GM19035 (cell line): ENCODE measurements around the gene HIF3A.
"Not testable (repeated sequence)": the region's sequence is repeated elsewhere in the genome, so short reads cannot be mapped to it uniquely, and the experiment has no call there.

Source experiments
- ATAC-seq: cut with Tn5 transposase; IDR thresholded peaks from one replicate; pipeline ENCODE4 v1.9.1; 2021; ENCODE audit not compliant: unreplicated experiment

The HIF3A gene

DNA sequence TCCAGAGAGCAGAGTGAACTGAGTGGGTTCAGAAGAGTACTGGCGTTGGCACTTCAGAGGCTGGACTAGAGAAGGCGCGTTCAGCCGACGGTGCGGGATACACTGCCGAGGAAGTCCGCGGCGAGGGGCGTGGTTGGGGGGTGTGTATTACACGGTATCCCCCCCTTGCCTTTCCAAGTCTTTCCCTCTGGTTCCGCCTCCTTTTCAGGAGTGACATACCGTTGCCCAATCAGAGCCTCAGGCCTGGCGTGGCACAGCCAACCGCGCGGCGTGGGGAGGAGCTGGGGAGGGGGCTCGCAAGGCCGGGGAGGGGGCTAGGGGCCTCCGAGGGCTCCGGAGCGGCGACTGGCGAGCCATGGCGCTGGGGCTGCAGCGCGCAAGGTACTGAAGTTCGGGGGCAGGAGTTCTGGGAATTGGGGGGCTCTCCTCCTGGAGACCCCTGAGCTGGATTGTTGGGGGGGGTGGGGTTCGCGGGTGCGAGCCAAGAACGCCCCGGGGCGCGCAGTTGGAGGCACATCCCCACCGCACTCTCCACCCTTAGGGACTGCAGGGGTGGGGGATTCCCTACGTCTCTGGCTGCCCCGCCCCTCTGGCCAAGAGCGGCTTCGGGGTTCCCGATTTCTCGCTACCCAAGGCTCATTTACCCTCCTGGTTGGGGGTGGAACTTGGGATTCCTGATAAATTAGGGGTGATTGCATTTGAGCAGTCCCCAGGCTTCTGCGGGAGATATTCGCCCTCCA is at the start of gene HIF3A:
HIF3A (plus strand) TSS at position 321 of the 740 bp plus-strand sequence; CDS start at position 356, 35 bp downstream.
- no peak for ATAC-seq

DNA sequence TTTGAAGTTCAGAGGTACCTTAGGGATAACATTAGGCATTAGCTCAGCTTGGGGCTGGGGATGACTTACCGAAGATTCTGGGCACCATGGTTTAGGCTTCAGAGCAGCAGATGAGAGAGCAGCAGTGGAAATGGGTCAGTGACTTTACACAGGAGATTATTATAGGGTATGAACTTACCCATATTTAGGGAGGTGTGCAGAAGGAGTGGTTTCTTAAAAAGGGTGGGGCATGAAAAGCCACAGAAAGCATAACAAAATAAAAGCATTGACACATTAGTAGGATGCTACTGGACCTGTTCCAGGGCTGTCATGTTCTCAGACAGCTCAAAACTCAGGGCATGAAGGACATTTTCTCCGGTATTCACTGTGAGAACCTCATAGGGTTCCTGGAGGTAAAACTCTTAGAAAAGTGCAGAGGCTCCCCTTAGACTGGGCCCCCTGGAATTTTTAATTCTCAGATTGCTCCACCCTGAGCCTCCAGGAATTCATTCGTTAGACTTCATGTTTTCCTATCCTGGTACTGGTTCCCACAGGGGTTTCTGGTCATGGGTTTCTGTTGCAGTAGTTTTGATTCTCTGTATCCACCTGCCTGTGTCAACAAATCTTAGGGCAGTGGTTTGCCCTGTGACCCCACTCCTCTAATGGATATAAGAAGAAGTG is 46.6 kb upstream of the HIF3A start:
- no peak for ATAC-seq

DNA sequence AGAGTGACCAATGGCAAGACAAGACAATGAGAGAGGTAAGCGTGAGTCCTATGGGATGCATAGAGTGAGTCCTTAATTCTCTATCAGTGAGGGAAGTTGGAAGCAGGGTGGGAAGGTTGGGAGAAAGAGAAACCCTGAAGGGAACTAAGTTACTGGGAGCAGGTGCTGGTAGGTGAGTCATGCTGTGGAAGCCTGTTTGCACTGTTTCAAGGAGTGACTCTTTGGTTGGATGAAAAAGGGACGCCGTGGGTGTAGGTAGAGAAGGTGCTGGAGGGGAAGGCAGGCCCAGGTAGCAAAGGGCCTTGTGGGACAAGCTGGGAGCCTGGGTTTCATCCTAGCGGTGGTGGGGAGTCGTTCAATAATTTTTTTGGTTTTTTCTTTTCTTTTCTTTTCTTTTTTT is 45.4 kb upstream of the HIF3A start:
- no peak for ATAC-seq

DNA sequence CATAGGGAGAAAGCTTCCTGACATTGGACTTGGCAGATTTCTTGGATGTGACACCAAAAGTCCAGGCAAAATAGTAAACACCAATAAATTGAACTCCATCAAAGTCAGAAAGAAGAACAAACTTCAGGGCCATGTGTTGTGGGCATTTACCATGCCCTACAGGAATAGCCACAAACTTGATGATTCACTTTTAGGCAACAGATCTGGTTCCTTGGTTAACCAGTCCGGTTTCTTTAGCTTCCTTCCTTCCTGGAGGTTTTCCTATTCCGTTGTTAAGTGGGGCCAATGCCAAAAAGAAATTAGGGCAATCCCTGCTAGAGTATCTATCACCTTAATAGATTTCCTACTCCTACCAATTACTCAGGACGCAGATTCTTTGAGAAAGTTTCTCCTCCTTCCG is 42.1 kb upstream of the HIF3A start:
- ATAC-seq = no peak

DNA sequence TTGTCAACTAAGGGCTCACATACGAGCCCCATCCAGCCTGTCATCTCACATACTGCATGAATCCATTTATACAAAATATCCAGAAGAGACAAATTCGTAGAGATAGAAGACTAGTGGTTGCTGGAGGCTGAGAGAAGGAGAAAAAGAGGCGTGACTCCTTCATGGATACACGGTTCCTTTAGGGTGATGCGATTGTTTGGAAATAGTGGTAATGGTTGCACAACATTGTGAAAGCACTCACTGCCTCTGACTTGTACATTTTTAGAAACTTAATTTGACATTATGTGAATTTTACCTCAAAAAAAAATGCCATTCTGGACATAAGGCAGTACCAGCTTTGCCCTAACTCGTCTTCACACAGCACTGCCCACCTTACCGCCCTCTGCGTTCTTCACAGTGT is 40.0 kb upstream of the HIF3A start:
- ATAC-seq = no peak

DNA sequence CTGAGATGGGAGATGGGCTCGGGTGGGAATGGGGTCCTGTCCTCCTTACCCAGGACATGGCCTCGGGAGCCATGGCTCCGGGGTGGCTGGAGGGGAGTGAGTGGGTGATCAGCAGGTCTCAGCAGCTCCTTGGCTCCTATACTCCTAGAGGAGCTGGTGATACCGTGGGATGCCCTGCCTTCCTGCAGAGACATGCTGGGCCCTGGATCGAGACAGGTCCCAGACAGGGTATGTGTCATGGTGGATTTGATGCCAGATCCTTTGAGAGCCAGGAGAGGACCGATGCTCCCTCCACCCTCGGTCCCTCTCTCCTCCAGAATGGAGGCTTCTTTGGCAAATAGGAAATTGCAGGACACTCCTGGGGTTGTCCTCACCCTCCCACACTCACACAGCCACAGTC is 35.3 kb upstream of the HIF3A start:
- ATAC-seq = not testable (repeated sequence)

DNA sequence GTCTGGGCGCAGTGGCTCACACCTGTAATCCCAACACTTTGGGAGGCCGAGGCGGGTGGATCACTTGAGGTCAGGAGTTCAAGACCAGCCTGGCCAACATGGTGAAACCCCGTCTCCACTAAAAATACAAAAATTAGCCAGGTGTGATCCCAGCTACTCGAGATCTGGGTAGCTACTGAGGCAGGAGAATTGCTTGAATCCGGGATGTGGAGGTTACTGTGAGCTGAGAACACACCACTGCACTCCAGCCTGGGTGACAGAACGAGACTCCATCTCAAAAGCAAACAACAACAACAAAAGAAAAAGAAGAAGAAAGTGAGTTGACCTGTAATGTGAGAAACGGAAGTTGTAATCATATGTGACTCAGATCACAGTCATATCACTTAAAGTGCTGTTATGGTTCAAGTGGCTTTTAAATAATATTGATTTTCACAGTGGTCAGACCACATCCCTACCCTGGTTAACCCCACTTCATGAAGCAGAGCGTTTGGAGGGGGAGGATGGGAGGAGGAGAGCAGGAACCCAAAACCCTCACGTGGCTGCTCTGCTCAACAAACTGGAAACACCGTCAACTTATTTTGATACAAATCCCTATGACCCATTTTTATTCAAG is 34.1 kb upstream of the HIF3A start:
- ATAC-seq = peak; percentile 67

DNA sequence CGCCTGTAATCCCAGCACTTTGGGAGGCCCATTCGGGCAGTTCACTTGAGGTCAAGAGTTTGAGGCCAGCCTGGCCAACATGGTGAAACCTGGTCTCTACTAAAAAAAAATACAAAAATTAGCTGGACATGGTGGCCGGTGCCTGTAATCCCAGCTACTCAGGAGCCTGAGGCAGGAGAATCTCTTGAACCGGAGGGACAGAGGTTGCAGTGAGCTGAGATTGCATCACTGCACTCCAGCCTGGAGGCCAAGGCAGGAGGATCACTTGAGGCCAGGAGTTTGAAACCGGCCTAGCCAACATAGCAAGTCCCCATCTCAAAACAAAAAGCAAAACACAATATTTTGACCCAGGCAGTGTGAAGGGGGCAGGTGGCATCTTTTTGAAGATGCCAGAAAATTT is 32.0 kb upstream of the HIF3A start:
- not testable (repeated sequence) for ATAC-seq

DNA sequence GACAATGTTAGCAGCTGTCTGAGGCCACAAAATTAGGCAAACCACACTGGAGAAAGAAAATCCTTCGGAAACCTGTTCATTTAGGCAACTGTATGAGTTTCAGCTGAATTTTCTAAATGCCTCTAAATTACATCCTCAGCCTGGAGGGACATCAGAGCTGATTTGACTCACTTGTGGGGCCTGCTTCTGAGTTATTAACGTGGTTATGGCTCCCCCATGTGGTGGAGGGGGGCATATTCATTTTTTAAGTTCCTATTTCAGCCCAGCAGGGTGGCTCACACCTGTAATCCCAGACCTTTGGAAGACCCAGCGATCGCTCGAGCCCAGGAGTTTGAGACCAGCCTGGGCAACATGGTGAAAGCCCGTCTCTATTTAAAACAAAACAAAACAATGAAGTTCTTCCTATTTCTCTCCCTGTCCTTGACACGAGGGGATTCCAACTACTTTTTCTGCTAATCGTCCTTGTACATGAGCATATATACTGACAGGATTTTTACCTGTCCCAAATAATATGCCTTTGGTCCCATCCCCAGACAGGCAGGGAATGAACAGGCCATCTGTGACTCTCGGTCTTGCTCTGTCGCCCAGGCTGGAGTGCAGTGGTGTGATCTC is 31.5 kb upstream of the HIF3A start:
- no peak for ATAC-seq

DNA sequence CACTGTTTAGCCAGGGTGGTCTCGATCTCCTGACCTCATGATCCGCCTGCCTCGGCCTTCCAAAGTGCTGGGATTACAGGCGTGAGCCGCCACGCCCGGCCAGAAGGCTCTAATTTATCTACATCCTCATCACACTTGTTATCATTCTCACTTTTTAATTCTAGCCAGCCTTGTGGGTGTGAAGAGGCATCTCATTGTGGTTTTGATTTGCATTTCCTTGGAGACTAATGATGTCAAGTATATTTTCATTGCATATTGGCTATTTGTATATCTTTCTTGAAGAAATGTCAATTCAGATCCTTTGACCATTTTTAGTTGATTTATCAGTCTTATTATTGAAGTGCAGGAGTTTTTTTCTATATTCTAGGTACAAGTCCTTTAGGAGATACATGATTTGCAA is 27.7 kb upstream of the HIF3A start:
- no peak for ATAC-seq

DNA sequence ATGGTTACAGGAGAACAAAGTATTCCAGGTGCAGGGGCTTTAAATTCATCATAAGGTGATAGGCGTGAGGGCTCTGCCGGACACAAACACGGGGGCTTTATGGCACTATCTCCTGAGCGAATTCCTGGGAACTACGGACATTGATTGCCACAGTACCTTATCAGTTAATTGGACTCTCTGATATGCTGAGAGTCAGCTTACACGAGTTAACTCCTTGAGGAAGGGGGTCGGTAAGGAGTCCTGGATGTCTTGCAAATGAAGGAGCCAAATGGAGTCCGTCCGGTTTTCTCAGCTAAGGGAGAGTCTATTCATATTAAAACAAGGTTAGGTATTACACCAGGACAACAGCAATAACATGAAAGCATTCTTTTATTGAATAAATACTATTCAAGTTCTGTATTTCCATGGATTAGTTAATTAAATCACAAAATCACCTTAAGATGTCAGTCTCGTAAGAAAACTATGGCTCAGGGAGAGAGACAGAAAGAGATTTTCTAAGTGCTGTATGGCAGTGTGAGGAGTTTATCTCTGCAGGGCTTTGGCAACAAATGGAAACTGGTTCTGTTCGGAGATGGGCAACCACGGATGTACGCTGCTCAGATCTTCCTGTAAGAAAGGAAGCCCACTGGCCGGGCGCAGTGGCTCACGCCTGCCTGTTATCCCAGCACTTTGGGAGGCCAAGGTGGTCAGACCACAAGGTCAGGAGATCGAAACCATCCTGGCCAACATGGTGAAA is 26.2 kb upstream of the HIF3A start:
- no peak for ATAC-seq

DNA sequence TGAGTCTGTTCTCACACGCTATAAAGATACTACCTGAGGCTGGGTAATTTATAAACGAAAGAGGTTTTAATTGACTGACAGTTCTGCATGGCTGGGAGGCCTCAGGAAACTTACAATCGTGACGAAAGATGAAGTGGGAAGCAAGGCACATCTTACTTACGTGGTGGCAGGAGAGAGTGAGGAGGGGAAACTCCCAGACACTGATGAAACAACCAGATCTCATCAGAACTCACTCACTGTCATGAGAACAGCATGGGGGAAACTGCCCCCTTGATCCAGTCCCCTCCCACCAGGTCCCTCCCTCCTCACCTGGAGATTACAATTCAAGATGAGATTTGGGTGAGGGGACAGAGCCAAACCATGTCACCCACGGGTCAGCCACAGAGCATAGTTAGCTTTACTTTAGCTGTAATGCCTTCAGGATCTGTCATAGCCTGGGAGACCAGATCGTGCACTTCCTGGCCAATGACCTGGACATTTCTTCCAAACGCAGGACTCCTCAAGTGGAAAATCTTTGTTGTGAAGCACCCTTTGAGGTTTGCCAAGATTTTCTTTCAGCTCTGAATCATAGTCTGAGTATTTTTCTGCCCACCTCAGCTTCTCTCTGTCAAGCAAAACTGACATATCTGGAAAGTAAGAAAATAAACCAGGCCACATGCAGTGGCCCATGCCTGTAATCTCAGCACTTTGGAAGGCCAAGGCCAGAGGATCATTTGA is 25.2 kb upstream of the HIF3A start:
- ATAC-seq = no peak

DNA sequence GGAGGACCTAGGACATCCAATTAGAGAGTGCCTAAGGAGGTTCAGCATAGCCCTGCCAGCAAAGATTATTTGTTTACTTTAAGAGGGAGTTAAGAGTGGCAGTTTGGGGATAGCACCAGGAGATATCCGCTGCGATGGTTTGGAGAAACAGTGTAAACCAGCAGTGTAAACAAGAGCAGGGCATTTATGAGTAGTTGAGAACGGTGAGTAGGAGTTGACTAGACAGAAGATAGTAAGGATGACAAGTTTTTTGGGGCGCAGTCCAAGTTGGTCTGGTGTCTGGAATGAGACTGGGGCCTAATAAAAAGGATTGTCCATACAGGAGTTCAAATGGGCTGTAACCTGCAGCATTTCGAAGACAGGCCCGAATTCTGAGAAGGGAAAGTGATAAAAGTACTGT is 22.9 kb upstream of the HIF3A start:
- not testable (repeated sequence) for ATAC-seq

DNA sequence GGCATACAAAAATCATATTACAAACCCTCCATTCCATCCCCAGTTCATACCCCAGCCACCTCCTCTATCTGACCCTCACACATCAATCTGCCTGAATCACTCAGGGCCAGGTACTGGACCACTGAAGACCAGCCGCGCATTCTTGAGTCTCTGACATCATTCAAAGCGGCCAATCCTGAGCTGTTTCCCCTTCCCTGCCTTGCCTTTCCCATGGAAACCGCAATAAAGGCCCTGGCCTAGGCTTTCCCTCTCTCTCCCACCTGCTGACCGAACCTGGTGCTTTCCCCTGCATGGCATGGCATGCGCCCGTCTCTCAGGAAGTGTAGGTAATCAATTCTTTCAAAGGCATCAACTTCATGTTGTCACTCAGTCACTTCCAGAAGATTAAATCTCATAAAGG is 17.7 kb upstream of the HIF3A start:
- ATAC-seq = no peak

DNA sequence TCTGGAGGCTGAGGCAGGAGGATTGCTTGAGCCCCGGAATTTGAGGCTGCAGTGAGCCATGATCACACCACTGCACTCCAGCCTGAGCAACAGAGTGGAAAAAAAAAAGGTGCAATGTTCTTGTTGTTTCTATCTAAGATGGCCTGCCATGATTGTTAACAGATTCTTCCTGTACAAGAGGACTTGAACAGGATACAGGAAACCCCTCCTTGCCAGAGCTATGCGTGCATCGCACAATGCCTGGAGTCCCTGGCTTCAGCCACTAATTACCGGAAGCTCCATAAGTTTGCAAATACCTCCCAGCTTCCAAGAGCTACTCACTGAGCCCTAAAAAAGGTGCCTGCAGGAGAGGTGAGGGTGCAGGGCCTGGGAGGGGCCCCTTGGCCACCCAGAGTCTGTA is 13.1 kb upstream of the HIF3A start:
- ATAC-seq = no peak

DNA sequence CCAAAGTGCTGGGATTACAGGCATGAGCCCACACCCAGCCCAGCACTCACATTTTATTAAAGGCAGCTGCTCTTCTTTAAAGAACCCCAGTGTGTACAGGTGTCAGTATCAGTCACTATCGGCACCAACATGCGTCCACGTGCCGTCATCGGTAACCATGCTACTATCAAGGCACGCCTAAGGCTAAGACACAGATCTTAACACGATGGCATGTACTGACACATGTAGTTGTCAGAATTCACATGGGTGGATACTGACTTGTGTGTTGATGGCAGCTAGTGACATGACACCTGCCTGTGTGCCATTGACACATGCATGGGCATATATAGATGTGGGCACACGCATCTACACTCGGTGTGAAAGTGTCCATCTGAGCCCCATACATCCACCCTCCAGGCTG is 12.2 kb upstream of the HIF3A start:
- no peak for ATAC-seq

DNA sequence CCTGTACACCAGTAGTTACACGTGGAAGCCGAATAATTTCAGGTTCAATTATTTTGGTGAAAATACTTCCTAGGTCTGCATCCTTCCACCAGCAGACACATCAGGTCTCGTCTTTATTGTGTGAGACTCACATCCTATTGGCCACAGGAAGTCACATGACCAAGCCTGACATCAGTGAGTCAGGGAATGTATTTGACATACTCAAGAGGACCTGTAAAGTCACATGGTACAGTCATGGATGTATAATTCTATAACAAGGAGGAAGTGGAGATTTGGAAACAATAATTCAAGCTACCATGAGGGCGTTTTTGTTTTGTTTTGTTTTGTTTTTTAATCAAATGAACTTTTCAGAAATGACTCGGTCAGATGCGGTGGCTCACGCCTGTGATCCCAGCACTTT is 9.3 kb upstream of the HIF3A start:
- ATAC-seq = no peak

DNA sequence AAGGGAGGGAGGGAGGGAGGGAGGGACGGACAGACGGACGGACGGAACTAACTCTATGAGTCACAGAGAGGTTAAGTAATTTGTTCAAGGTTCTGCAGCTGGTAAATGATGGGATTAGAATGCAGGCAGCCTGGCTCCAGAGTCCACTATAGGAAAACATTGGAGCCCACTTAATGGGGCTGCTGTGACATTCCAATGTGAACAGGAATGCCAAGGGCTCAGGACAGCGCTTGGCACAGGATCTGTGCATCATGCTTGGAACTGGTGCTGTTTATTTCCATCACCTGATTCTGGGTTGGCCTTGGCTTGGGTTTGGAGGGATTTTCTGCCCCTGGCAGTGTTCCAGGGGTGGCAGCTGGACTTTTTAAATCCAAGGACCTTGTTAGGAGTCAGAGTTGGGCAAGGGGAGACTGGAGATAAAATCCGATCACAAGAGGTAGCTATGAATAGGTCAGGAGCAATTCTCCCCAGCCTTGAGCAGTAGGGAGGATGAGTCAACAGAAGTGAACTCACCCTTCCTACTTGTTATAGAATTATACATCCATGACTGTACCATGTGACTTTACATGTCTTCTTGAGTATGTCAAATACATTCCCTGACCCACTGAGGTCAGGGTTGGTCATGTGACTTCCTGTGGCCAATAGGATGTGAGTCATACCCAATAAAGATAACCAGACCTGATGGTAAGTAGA is 7.8 kb upstream of the HIF3A start:
- ATAC-seq = no peak

DNA sequence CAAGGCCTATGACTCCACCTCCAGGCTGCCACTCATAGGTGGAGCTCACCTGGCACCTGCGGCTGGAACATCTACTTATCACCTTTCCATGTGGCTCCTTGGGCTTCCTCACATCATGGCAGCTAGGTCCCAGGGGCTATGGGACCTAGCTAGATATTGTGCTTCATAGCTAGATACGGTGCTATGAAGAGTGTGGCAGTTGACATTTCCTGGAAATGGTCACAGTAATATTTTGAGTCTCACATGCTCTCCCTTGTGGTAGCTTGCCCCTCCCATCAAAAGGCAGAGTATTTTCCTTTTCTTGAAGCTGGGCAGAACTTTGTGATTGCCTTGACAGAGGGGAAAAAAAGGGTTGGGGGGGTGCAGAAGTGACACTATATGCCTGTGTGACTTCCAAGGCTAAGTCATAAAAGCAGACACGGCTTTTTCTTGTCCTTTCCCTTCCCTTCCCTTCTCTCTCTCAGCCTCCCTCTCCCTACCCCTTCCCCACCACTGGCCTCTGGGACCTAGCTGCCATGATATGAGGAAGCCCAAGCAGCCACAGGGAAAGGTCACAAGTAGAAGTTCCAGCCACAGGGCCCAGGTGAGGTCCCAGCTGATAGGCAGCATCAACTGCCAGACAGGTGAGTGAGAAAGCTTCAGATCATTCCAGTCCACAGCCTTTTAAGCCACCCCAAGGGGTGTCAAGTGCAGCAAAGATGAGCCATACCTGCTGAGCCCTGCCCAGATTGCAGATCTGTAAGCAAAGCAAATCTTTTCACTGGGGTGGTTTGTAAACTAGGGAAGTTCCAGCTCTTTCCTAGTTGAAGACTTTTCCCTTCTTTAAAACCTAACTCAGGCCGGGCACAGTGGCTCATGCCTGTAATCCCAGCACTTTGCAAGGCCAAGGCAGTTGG is 6.9 kb upstream of the HIF3A start:
- no peak for ATAC-seq
